CD4-positive, CD25-positive, alpha-beta regulatory T cell (primary cell): ENCODE data around the gene PIWIL4. TPM values are rescaled to one million over a fixed set of nuclear protein-coding genes. Genes with fewer than 3 reads are reported as not detected.

ENCODE experiments used
- ATAC-seq, 2 donors: fragments of 150-1000 bp; cut with Tn5 transposase; one replicate each; pipeline ENCODE4 v1.10.0; 2021; ENCODE audit warnings: low read depth in 2 of 2, moderate number of reproducible peaks in 2 of 2, moderate library complexity in 1 of 2
- DNase-seq, 3 donors: peaks; one replicate each; pipeline versions ENCODE4 v3.0.0 to v3.0.0-alpha.2; 2012 to 2022; ENCODE audit warnings: mixed read lengths in 1 of 3
- H3K27ac ChIP-seq: one replicate; pipeline ENCODE4 v1.7.0; 2013; ENCODE audit warnings: mild to moderate bottlenecking, low read length; ENCODE audit not compliant: insufficient read depth, poor library complexity, severe bottlenecking
- H3K27me3 ChIP-seq: one replicate; pipeline ENCODE4 v1.7.0; 2013; ENCODE audit warnings: low read length; ENCODE audit not compliant: control insufficient read depth, insufficient read depth
- H3K36me3 ChIP-seq: one replicate; pipeline ENCODE4 v1.7.0; 2013; ENCODE audit warnings: mild to moderate bottlenecking, low read length, moderate library complexity; ENCODE audit not compliant: control insufficient read depth, insufficient read depth
- H3K4me1 ChIP-seq: 2 replicates; pipeline ENCODE4 v1.7.0; 2013; ENCODE audit warnings: mild to moderate bottlenecking, low read length; ENCODE audit not compliant: insufficient read depth, control insufficient read depth, poor library complexity, severe bottlenecking
- H3K4me3 ChIP-seq: one replicate; pipeline ENCODE4 v1.7.0; 2013; ENCODE audit warnings: low read depth, mild to moderate bottlenecking, low read length, moderate library complexity
- H3K9me3 ChIP-seq, 2 experiments: 1 replicate in 1 of 2; 2 replicates in 1 of 2; pipeline ENCODE4 v1.7.0; 2013; ENCODE audit warnings: low read length in 2 of 2, mild to moderate bottlenecking in 1 of 2, moderate library complexity in 1 of 2; ENCODE audit not compliant: control insufficient read depth in 2 of 2
- H3K27ac Mint-ChIP-seq, 3 donors: one replicate each; pipeline ENCODE4 v1.8.0; 2020 to 2022; ENCODE audit warnings: mild to moderate bottlenecking in 3 of 3, mixed read lengths in 3 of 3, moderate library complexity in 2 of 3
- H3K27me3 Mint-ChIP-seq: one replicate; pipeline ENCODE4 v1.8.0; 2022; ENCODE audit warnings: mild to moderate bottlenecking, mixed read lengths
- H3K36me3 Mint-ChIP-seq: one replicate; pipeline ENCODE4 v1.8.0; 2020; ENCODE audit warnings: mixed read lengths
- H3K4me1 Mint-ChIP-seq, 4 donors: one replicate each; pipeline ENCODE4 v1.8.0; 2020 to 2022; ENCODE audit warnings: mixed read lengths in 4 of 4, mild to moderate bottlenecking in 1 of 4
- H3K4me3 Mint-ChIP-seq, 4 donors: one replicate each; pipeline ENCODE4 v1.8.0; 2020 to 2022; ENCODE audit warnings: mild to moderate bottlenecking in 4 of 4, mixed read lengths in 4 of 4, moderate library complexity in 3 of 4
- H3K9me3 Mint-ChIP-seq, 7 donors: one replicate each; pipeline ENCODE4 v1.8.0; 2020 to 2022; ENCODE audit warnings: mixed read lengths in 7 of 7, mild to moderate bottlenecking in 3 of 7, moderate library complexity in 2 of 7
- polyA plus RNA-seq, 4 donors: library from polyadenylated mRNA; unstranded; fragments of 300-500 nt; fragmentation: Illumina TruSeq; gene quantifications; one replicate each; pipeline ENCODE4 v1.2.3, GENCODE V29; 2021
- total RNA-seq: library from RNA; stranded (reverse); gene quantifications from one replicate; pipeline ENCODE4 v1.2.3, GENCODE V29; 2022

Gene PIWIL4
- total and polyA plus RNA-seq, 5 donors from 2014 or later = 0.18 to 1.3 (median 1.3) TPM

DNA sequence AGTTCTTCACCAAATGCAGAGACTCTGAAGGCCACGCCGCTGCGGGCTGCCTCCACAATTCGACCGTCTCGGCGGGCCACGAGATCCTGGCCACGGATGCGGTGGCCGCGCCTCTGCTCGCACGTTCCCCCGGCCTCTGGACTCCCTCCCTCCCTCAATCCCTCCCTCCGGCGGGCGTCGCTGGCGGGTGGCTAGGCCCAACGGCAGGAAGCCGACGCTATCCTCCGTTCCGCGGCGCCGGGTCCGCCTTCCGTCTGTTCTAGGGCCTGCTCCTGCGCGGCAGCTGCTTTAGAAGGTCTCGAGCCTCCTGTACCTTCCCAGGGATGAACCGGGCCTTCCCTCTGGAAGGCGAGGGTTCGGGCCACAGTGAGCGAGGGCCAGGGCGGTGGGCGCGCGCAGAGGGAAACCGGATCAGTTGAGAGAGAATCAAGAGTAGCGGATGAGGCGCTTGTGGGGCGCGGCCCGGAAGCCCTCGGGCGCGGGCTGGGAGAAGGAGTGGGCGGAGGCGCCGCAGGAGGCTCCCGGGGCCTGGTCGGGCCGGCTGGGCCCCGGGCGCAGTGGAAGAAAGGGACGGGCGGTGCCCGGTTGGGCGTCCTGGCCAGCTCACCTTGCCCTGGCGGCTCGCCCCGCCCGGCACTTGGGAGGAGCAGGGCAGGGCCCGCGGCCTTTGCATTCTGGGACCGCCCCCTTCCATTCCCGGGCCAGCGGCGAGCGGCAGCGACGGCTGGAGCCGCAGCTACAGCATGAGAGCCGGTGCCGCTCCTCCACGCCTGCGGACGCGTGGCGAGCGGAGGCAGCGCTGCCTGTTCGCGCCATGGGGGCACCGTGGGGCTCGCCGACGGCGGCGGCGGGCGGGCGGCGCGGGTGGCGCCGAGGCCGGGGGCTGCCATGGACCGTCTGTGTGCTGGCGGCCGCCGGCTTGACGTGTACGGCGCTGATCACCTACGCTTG lies 23.2 kb upstream of the PIWIL4 start, which contains the start of gene FUT4:
FUT4 (plus strand) TSS at position 227 of the 951 bp plus-strand sequence; CDS start at position 440, 213 bp downstream.
- DNase-seq = peak; percentile 56 to 82 (median 69)
- Histone ChIP-seq H3K4me1 (peaks cover 40% of the 10 kb centered on the region), H3K9me3 (no peaks in the 10 kb centered on the region), H3K36me3 (no peaks in the 10 kb centered on the region), H3K4me3 (peak within 1 kb of the TSS; percentile 57), H3K27me3 (no peaks in the 10 kb centered on the region), H3K27ac (peak within 1 kb of the TSS; percentile 77)
- Mint-ChIP-seq H3K27ac (peak within 1 kb of the TSS; percentile 93 to 99 (median 99)), H3K4me3 (peak within 1 kb of the TSS; percentile 97 to 99 (median 98)), H3K36me3 (peaks cover 3% of the 10 kb centered on the region), H3K9me3 (peaks cover 0 to 3% (median 0%) of the 10 kb centered on the region in 7 donors), H3K4me1 (peaks cover 23 to 48% (median 34%) of the 10 kb centered on the region in 4 donors), H3K27me3 (peaks cover 9% of the 10 kb centered on the region)
- peak; percentile 76 to 77 for ATAC-seq

GRCh38 chr11:94544646-94545263 lies 22.4 kb upstream of the PIWIL4 start:
- Histone ChIP-seq H3K4me1 (peaks cover 40% of the 10 kb centered on the region), H3K27me3 (no peaks in the 10 kb centered on the region), H3K27ac (no peak overlapping the region), H3K9me3 (no peaks in the 10 kb centered on the region), H3K36me3 (no peaks in the 10 kb centered on the region), H3K4me3 (no peak overlapping the region)
- ATAC-seq (no peak), DNase-seq (no peak)
- no peak overlapping the region for H3K27ac Mint-ChIP-seq
- peaks cover 9% of the 10 kb centered on the region for H3K27me3 Mint-ChIP-seq
- peaks cover 3% of the 10 kb centered on the region for H3K36me3 Mint-ChIP-seq
- H3K4me3 Mint-ChIP-seq = peak overlapping the region; percentile 77 to 90 (median 85)
- H3K4me1 Mint-ChIP-seq = peaks cover 26 to 53% (median 38%) of the 10 kb centered on the region in 4 donors
- H3K9me3 Mint-ChIP-seq = no peaks in the 10 kb centered on the region

DNA sequence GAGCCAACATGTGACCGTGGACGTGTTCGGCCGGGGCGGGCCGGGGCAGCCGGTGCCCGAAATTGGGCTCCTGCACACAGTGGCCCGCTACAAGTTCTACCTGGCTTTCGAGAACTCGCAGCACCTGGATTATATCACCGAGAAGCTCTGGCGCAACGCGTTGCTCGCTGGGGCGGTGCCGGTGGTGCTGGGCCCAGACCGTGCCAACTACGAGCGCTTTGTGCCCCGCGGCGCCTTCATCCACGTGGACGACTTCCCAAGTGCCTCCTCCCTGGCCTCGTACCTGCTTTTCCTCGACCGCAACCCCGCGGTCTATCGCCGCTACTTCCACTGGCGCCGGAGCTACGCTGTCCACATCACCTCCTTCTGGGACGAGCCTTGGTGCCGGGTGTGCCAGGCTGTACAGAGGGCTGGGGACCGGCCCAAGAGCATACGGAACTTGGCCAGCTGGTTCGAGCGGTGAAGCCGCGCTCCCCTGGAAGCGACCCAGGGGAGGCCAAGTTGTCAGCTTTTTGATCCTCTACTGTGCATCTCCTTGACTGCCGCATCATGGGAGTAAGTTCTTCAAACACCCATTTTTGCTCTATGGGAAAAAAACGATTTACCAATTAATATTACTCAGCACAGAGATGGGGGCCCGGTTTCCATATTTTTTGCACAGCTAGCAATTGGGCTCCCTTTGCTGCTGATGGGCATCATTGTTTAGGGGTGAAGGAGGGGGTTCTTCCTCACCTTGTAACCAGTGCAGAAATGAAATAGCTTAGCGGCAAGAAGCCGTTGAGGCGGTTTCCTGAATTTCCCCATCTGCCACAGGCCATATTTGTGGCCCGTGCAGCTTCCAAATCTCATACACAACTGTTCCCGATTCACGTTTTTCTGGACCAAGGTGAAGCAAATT lies 21.7 kb upstream of the PIWIL4 start:
- ATAC-seq (no peak), DNase-seq (no peak)
- H3K4me3 Mint-ChIP-seq = peak overlapping the region; percentile 77 to 90 (median 85)
- H3K27me3 Mint-ChIP-seq = peaks cover 6% of the 10 kb centered on the region
- peaks cover 26 to 60% (median 45%) of the 10 kb centered on the region in 4 donors for H3K4me1 Mint-ChIP-seq
- H3K36me3 Mint-ChIP-seq = peaks cover 3% of the 10 kb centered on the region
- Histone ChIP-seq H3K27ac (no peak overlapping the region), H3K27me3 (no peaks in the 10 kb centered on the region), H3K4me3 (peak overlapping the region; percentile 53), H3K4me1 (peaks cover 40% of the 10 kb centered on the region), H3K9me3 (no peaks in the 10 kb centered on the region), H3K36me3 (no peaks in the 10 kb centered on the region)
- peak overlapping the region; percentile 73 to 94 (median 75) for H3K27ac Mint-ChIP-seq
- H3K9me3 Mint-ChIP-seq = no peaks in the 10 kb centered on the region

DNA sequence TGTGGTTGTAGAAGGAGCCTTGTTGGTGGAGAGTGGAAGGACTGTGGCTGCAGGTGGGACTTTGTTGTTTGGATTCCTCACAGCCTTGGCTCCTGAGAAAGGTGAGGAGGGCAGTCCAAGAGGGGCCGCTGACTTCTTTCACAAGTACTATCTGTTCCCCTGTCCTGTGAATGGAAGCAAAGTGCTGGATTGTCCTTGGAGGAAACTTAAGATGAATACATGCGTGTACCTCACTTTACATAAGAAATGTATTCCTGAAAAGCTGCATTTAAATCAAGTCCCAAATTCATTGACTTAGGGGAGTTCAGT lies 21.1 kb upstream of the PIWIL4 start:
- Histone ChIP-seq H3K9me3 (no peaks in the 10 kb centered on the region), H3K27ac (no peak overlapping the region), H3K4me3 (peak overlapping the region; percentile 53), H3K27me3 (no peaks in the 10 kb centered on the region), H3K36me3 (no peaks in the 10 kb centered on the region), H3K4me1 (peaks cover 40% of the 10 kb centered on the region)
- no peak for DNase-seq
- H3K36me3 Mint-ChIP-seq = peaks cover 3% of the 10 kb centered on the region
- H3K4me1 Mint-ChIP-seq = peaks cover 26 to 61% (median 46%) of the 10 kb centered on the region in 4 donors
- peaks cover under 1% of the 10 kb centered on the region for H3K27me3 Mint-ChIP-seq
- ATAC-seq = no peak
- no peaks in the 10 kb centered on the region for H3K9me3 Mint-ChIP-seq
- peak overlapping the region in 1 of 3 donors; percentile 73 for H3K27ac Mint-ChIP-seq
- H3K4me3 Mint-ChIP-seq = peak overlapping the region; percentile 77 to 90 (median 85)

GRCh38 chr11:94546886-94547285 lies 20.3 kb upstream of the PIWIL4 start:
- H3K27ac ChIP-seq = no peak overlapping the region
- H3K27ac Mint-ChIP-seq = peak overlapping the region in 2 of 3 donors; percentile 12 to 60

DNA sequence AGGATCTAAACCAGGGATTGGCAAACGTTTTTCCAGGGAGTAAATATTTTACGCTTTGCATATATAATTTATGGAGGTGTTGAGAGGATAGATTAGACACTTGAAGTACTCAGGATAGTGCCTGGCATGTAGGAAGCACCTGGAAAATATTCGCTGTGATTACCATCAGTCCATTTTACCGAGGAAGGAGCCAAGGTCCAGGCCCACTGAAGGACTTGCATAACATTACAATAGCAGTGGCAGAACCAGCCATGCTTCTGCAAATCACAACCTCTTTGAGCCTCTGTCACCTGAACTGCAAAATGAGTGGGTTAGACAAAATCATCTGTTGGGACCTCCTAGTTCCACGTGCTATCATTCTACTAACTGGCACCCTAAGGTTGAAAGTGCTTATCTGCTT lies 18.0 kb upstream of the PIWIL4 start:
- H3K36me3 ChIP-seq = no peaks in the 10 kb centered on the region
- ATAC-seq (no peak), DNase-seq (no peak)
- H3K27me3 Mint-ChIP-seq = no peaks in the 10 kb centered on the region
- H3K4me3 Mint-ChIP-seq = no peak overlapping the region
- H3K4me1 Mint-ChIP-seq = peaks cover 19 to 49% (median 39%) of the 10 kb centered on the region in 4 donors
- H3K4me1 ChIP-seq = peaks cover 34% of the 10 kb centered on the region
- H3K27ac Mint-ChIP-seq = no peak overlapping the region
- no peak overlapping the region for H3K27ac ChIP-seq
- no peaks in the 10 kb centered on the region for H3K9me3 ChIP-seq
- peaks cover 3% of the 10 kb centered on the region for H3K36me3 Mint-ChIP-seq
- H3K9me3 Mint-ChIP-seq = no peaks in the 10 kb centered on the region
- H3K27me3 ChIP-seq = no peaks in the 10 kb centered on the region
- no peak overlapping the region for H3K4me3 ChIP-seq

More at GRCh38 chr11:94546886-94547285, 20.3 kb upstream of the PIWIL4 start:
- no peaks in the 10 kb centered on the region for H3K9me3 Mint-ChIP-seq
- H3K36me3 Mint-ChIP-seq = peaks cover 3% of the 10 kb centered on the region
- no peaks in the 10 kb centered on the region for H3K9me3 ChIP-seq
- no peaks in the 10 kb centered on the region for H3K27me3 ChIP-seq
- no peaks in the 10 kb centered on the region for H3K27me3 Mint-ChIP-seq
- DNase-seq (peak in 1 of 3 donors; percentile 32), ATAC-seq (no peak)
- H3K4me1 Mint-ChIP-seq = peaks cover 26 to 61% (median 46%) of the 10 kb centered on the region in 4 donors
- peaks cover 40% of the 10 kb centered on the region for H3K4me1 ChIP-seq
- H3K4me3 Mint-ChIP-seq = peak overlapping the region; percentile 77 to 90 (median 84)
- H3K36me3 ChIP-seq = no peaks in the 10 kb centered on the region
- peak overlapping the region; percentile 53 for H3K4me3 ChIP-seq

DNA sequence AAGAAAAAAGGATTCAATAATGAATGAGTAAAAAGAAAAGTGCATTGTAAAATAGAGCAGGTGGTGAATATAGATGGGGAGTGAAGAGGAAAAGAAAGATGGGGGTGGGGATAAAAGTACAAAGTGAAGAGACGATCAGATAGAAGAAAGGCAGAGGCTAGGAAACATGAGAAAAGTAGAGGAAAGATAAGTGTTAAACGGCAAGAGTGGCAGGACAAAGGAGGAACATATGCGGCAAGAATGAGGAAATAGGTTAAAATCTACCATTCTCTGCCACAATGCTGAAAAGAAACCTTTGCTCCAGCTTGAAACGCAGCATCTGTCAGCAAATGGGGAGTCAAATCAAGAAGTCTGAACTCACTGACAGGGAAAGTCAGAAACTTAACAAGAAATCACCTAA lies 16.7 kb upstream of the PIWIL4 start:
- Histone ChIP-seq H3K4me3 (no peak overlapping the region), H3K27ac (no peak overlapping the region), H3K4me1 (peaks cover 25% of the 10 kb centered on the region), H3K9me3 (no peaks in the 10 kb centered on the region), H3K36me3 (no peaks in the 10 kb centered on the region), H3K27me3 (no peaks in the 10 kb centered on the region)
- no peak for DNase-seq
- peaks cover 3% of the 10 kb centered on the region for H3K36me3 Mint-ChIP-seq
- peak overlapping the region in 2 of 3 donors; percentile 3 to 28 for H3K27ac Mint-ChIP-seq
- H3K27me3 Mint-ChIP-seq = no peaks in the 10 kb centered on the region
- H3K4me1 Mint-ChIP-seq = peaks cover 19 to 45% (median 38%) of the 10 kb centered on the region in 4 donors
- no peaks in the 10 kb centered on the region for H3K9me3 Mint-ChIP-seq
- ATAC-seq = no peak
- peak overlapping the region in 1 of 4 donors; percentile 23 for H3K4me3 Mint-ChIP-seq
